Right cardiac atrium (tissue), 5 donors: Measurements from ENCODE around the gene TP53I13. TPM values are rescaled to one million over a fixed set of nuclear protein-coding genes. Genes with fewer than 3 reads are reported as not detected.
"Not testable (repeated sequence)": the region's sequence is repeated elsewhere in the genome, so short reads cannot be mapped to it uniquely, and the experiment has no call there.

Experiments
- ATAC-seq, 2 donors: fragments of 200-7000 bp; cut with Tn5 transposase; one replicate each; pipeline versions ENCODE4 v1.8.0 to v1.9.1; 2020; ENCODE audit warnings: moderate library complexity in 2 of 2, mild to moderate bottlenecking in 1 of 2
- DNase-seq, 3 donors: peaks; one replicate each; pipeline ENCODE4 v3.0.0-alpha.2; 2020
- H3K27ac ChIP-seq: one replicate; pipeline ENCODE4 v1.5.1; 2013; ENCODE audit warnings: mild to moderate bottlenecking, low read length, control low read depth, moderate library complexity
- H3K27me3 ChIP-seq: one replicate; pipeline ENCODE4 v1.6.1; 2013; ENCODE audit not compliant: control insufficient read depth, insufficient read depth
- H3K4me1 ChIP-seq: one replicate; pipeline ENCODE4 v1.6.1; 2013; ENCODE audit warnings: low read length; ENCODE audit not compliant: control insufficient read depth, insufficient read depth
- H3K4me3 ChIP-seq: one replicate; pipeline ENCODE4 v1.5.1; 2013; ENCODE audit warnings: low read length, control low read depth
- H3K9me3 ChIP-seq: one replicate; pipeline ENCODE4 v1.6.1; 2013; ENCODE audit warnings: low read length; ENCODE audit not compliant: control insufficient read depth
- WGBS: extraction: QIAGEN DNeasy Blood & Tissue Kit; methylation state at CpG from one replicate; pipeline ENCODE4 v1.1.7; 2013; 5-methylcytosine and 5-hydroxymethylcytosine counted together
- intact Hi-C, 4 donors: fragments of 100-400 bp; cut with DNase I; formaldehyde crosslinking; loops; one replicate each; pipeline versions ENCODE4 v1.11.0 to v1.14.0; 2022 to 2023
- polyA plus RNA-seq: library from polyadenylated mRNA; stranded (reverse); fragments of 200-250 nt; gene quantifications from one replicate; pipeline ENCODE4 v1.2.3, GENCODE V29; 2013
- total RNA-seq, 4 donors: library from RNA; stranded (reverse); fragmentation: NEBNext Ultra II Directional; extraction: Animal tissue kit (Norgen Biotek cat#: 25700); gene quantifications; one replicate each; pipeline ENCODE4 v1.2.1, GENCODE V29; 2021
- donor health status: healthy with polysubstance abuse.
- donor health status: DM: no; HTN: yes; CAD: no.
- donor health status: DM: no; HTN: no; CAD: no.
- donor health status: DM: no; HTN: yes; CAD: no; lungs with severe emphysema.
- donor health status: DM: yes; HTN: yes; CAD: no.

TP53I13 gene
- total and polyA plus RNA-seq, 5 donors, result 30.6 to 53.0 (median 43.8) TPM

DNA sequence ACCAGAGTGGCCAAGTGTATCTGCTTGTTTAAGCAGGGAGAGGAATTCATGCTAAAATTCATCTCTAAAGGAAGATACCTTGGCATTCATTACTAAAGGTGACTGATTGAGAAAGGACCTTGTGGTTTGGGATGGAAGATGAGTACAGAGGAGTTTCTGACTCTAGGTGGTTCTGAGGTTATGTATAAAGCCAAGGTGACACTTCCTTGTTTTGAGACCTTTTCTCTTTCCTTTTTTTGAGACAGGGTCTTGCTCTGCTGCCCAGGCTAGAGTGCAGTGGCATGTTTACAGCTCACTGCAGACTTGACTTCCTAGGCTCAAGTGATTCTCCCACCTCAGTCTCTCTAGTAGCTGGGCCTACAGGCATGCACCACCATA, 10.8 kb upstream of the TP53I13 start:
- Histone ChIP-seq H3K27me3 (no peaks in the 10 kb centered on the region), H3K9me3 (no peaks in the 10 kb centered on the region), H3K27ac (no peak overlapping the region), H3K4me1 (peaks cover 5% of the 10 kb centered on the region), H3K4me3 (no peak overlapping the region)
- ATAC-seq, result no peak
- no peak for DNase-seq
- intact Hi-C loops, result no loop called here

DNA sequence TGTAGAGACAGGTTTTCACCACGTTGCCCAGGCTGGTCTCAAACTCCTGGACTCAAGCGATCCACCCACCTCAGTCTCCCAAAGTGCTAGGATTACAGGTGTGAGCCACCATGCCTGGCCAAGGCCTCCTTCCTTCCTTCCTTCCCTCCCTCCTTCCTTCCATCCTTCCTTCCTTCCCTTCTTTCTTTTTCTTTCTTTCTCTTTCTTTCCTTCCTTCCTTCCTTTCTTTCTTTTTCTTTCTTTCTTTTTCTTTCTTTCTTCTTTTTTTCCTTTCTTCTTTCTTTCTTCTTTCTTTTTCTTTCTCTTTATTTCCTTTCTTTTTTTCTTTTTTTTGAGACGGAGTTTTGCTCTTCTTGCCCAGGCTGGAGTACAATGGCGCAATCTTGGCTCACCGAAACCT, 10.4 kb upstream of the TP53I13 start:
- H3K4me3 ChIP-seq, intact Hi-C loops, H3K27me3 ChIP-seq, DNase-seq, H3K27ac ChIP-seq, H3K9me3 ChIP-seq, H3K4me1 ChIP-seq, ATAC-seq: not testable (repeated sequence)
- WGBS, result 91% methylated on average over 5 of the region's 5 CpGs

DNA sequence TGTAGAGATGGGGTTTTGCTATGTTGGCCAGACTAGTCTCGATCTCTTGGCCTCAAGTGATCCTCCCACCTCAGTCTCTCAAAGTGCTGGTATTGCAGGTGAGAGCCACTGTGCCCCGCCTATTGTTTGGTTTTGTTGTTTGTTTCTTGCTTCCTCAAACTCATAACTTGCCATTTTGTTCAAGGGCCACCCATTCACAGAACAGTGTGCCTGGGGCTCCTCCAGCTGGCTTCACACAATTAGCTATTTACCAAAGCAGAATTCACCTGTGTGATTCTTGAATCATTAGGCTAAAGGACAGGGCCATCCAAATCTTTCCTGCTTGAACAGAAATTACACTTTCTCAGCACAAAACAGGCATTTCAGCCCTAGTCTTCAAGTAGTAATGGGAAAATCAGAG, 8.9 kb upstream of the TP53I13 start:
- no peak for DNase-seq
- no peak for ATAC-seq
- no peaks in the 10 kb centered on the region for H3K9me3 ChIP-seq
- peaks cover 5% of the 10 kb centered on the region for H3K4me1 ChIP-seq
- no peaks in the 10 kb centered on the region for H3K27me3 ChIP-seq
- 98% methylated on average over 2 of the region's 2 CpGs for WGBS
- H3K27ac ChIP-seq, result no peak overlapping the region
- H3K4me3 ChIP-seq, result no peak overlapping the region
- intact Hi-C loops, result no loop called here

DNA sequence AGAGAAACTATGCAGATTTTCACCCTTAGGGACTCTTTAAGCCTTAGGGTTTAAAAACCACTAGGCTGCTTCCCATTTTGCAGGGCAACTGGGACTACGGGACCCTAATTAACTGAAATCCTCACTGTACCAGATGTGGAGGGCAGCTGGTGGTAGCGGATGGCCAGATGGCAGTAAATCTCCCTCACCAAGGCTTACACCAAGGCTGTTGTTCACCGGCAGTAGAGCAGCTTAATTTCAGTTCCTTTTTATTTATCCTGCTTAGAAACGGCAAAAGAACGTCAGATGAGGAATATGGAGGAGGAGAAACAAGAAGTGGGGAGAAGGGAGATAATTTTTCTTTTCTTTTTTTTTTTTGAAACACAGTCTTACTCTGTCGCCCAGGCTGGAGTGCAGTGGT, 8.2 kb upstream of the TP53I13 start:
- Histone ChIP-seq H3K4me3 (no peak overlapping the region), H3K27me3 (no peaks in the 10 kb centered on the region), H3K4me1 (peaks cover 5% of the 10 kb centered on the region), H3K9me3 (no peaks in the 10 kb centered on the region), H3K27ac (no peak overlapping the region)
- 82% methylated on average over 6 of the region's 6 CpGs for WGBS
- ATAC-seq (no peak), DNase-seq (no peak)
- intact Hi-C loops, result no loop called here

DNA sequence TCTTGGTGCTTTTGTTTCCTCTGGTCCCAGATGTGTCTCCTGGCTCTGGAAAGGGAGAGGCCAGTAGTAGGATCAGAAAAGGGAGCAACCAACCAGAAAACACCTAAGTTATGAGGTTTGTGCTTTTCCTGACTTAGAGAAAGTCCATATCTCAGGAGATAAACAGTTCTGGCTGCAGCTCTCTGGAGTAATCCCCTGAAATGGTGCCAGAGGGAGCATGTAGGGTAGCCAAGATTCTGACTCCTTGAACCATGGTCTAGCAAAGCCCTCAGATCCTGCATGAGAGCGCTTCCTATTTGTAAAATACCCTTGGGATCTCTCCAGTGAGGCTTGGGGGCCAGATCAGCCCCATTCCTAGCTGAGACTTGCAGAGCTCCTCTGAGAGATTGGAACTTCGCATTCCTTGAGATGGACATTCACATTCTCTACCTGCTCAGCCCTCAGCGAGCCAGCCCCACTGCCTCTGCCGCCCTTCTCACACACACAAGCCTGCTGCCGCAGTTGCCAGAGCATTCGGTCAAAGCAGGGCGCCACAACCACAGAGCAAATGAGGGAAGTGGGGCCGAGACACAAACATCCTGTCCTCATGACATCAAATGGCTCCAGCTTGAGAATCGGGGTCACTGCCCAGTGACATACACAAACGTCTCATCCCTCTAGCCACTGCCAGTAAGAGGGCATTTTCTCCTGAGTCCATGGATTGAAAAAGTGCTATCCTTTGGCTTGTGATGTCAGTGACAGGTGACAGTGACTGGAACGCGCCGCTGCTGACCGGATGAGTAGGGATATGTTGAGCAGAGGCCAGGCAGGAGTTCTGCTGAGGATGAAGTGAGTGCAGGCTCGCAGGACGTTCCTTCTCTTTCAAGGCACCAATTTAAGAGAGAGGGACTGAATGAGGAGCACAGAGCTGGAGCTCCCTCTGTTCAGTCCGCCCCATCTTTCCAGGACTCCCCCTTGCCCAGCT, 6.7 kb upstream of the TP53I13 start:
- intact Hi-C loops, result no loop called here
- no peaks in the 10 kb centered on the region for H3K27me3 ChIP-seq
- no peak for ATAC-seq
- DNase-seq, result peak in 2 of 3 donors; percentile 69 to 74
- H3K4me1 ChIP-seq, result peaks cover 5% of the 10 kb centered on the region
- H3K9me3 ChIP-seq, result no peaks in the 10 kb centered on the region
- no peak overlapping the region for H3K27ac ChIP-seq
- 59% methylated on average over 17 of the region's 17 CpGs for WGBS
- H3K4me3 ChIP-seq, result no peak overlapping the region

DNA sequence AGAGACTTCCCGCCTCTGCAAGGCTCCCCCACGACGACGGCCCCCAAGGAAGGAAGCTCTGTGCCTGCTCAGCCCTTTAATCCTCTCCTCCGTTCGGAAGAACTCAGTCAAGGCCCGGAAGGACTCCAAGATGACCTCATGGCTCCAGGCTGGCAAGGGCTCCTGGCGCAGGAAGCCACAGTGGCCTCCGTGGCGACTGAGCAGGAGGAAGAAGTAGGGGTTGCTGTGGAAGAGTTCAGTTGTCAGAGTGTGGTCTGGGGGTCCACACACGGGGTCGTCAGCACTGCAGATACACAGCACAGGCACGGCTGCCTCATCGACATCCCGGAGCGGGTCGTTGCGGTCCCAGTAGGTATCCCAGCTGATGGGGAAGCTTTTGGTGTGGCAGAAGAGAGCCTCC, 5.9 kb upstream of the TP53I13 start:
- no peaks in the 10 kb centered on the region for H3K9me3 ChIP-seq
- intact Hi-C loops, result no loop called here
- peaks cover 5% of the 10 kb centered on the region for H3K4me1 ChIP-seq
- H3K27me3 ChIP-seq, result no peaks in the 10 kb centered on the region
- 75% methylated on average over 18 of the region's 18 CpGs for WGBS
- no peak overlapping the region for H3K4me3 ChIP-seq
- H3K27ac ChIP-seq, result no peak overlapping the region
- DNase-seq (peak in 1 of 3 donors; percentile 43), ATAC-seq (no peak)

DNA sequence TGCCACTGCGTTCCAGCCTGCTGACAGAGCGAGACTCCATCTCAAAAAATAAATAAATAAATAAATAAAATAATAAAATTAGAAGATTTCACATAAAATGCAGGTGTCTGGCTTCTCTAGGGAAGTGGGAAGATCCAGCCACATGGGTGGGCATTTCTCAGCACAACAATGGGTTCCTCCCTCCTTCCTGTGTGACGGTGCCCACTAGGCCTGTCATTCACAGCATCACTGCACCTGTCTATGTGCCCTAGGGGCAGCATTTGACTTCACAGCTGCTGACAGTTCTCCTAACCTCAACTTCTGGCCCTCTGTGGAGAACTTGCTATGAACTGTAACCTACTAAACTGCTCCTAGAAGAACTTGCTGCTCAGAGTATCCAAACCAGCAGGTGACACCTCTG, 4.7 kb upstream of the TP53I13 start:
- no peak for ATAC-seq
- Histone ChIP-seq H3K27ac (no peak overlapping the region), H3K27me3 (no peaks in the 10 kb centered on the region), H3K4me3 (no peak overlapping the region), H3K9me3 (no peaks in the 10 kb centered on the region), H3K4me1 (peaks cover 5% of the 10 kb centered on the region)
- no peak for DNase-seq
- intact Hi-C loops, result no loop called here
- WGBS, result 94% methylated on average over 3 of the region's 3 CpGs

DNA sequence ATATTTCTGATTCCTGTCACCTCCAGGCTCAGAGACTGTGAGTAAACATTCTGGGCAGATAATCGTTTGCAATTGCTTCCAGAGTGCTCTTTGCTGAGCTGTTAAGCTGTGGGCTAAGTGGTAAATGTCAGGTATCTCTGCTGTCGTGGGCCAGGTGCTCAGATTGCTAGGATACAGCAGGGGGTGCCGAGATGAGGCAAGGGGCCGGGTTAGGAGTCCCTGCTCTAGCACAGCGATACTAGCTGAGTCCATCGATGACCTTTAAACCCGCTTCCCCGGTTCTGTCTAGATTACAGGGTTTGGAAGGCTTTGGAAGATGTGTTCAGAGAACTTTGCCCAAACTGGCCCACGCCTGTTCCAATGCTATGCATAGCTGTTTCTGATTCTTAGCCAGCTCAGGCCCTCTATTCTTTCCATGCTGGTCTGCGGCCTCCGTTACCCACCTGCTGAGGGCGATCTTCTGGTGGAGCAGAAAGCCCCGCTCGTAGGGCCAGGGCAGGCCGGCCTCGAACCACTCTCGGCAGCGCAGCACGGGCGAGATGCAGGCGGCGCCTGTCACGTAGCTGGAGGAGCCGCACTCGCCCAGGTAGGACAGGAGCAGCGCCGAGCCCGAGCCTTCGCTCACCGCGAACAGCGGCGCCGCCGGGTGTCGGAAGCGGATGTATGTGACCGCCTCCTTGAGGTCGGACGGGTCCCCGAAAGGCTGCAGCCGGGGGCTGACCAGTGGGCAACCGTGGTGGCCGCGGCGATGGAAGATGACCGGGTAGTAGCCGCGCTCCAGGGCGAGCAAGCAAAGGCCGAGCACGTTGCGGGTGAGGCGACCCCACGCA, 2.6 kb upstream of the TP53I13 start:
- Histone ChIP-seq H3K9me3 (no peaks in the 10 kb centered on the region), H3K27ac (no peak overlapping the region), H3K4me1 (peaks cover 9% of the 10 kb centered on the region), H3K4me3 (peak overlapping the region; percentile 63), H3K27me3 (no peaks in the 10 kb centered on the region)
- DNase-seq (peak; percentile 37 to 76 (median 73)), ATAC-seq (peak in 1 of 2 donors; percentile 1)
- intact Hi-C loops, result no loop called here
- 22% methylated on average over 55 of the region's 55 CpGs for WGBS

DNA sequence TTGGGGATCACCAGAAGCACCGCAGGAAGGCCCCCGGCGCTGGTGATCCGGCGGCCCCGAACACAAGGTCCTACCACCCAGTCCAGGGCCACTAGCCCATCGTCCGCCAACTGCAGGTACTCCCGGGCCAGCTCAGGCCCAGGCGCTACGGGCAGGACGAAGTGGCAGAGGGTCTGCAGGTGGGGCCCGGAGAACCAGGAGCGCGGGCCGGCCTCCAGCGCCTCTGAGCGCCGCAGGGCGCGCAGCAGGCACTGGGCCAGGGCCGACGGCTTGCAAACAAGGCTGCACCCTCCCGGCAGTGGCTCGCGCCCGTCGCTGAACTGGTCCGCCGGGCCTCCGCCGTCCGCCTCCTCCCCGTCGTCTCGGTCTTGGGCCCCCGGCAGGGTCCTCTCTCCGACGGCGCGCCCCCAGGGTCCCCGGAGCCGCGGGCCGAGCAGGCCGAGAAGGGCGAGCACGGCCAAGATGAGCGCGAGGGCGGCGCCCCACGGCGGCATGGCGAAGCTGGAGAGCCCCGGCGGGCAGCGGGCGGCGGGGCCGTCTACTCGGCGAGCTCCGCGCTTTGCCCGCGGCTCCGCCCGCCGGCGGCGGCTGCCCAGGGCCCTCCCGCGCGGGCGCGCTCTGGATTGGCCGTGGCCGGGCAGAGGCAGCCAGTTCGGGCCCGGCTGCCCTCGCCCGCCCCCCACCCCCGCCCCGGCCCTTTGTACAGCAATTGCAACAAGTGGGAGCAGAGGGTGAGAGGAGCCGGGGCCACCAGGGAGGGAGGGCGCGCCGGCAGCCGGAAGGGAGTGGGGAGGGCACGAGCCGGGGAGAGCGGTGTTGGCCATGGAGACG, 1.8 kb upstream of the TP53I13 start, which contains the start of gene ABHD15:
Gene ABHD15 (minus strand): TSS at position 565 of the 831 bp plus-strand sequence. CDS start 71 bp downstream, at position 494.
- WGBS, result 2% methylated on average over 94 of the region's 94 CpGs
- DNase-seq, result peak; percentile 76 to 89 (median 89)
- H3K9me3 ChIP-seq, result no peaks in the 10 kb centered on the region
- no peaks in the 10 kb centered on the region for H3K27me3 ChIP-seq
- H3K27ac ChIP-seq, result peak within 1 kb of the TSS; percentile 61
- peak; percentile 48 to 57 for ATAC-seq
- peaks cover 8% of the 10 kb centered on the region for H3K4me1 ChIP-seq
- peak within 1 kb of the TSS; percentile 63 for H3K4me3 ChIP-seq
- intact Hi-C loops, result no loop called here

DNA sequence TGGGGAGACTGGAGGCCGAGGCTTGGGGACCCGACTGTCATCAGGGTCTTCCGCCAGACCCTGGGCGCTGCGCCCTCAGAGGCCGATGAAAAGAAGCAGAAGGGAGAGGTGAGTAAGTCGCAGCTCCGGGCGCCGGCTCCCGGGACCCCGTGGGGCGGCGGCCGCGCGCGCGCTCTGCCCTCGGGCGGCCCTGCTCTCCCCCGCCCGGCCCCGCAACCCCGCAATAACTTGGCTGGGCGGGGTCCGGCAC, 1.3 kb upstream of the TP53I13 start:
- peak overlapping the region; percentile 61 for H3K27ac ChIP-seq
- no peaks in the 10 kb centered on the region for H3K27me3 ChIP-seq
- no peaks in the 10 kb centered on the region for H3K9me3 ChIP-seq
- ATAC-seq, result peak; percentile 1 to 3
- peaks cover 8% of the 10 kb centered on the region for H3K4me1 ChIP-seq
- peak overlapping the region; percentile 63 for H3K4me3 ChIP-seq
- WGBS, result under 1% methylated on average over 27 of the region's 27 CpGs
- DNase-seq, result no peak
- intact Hi-C loops, result no loop called here
